ENCODE measurements around the gene FAM222A.

- TF ChIP-seq, protein P1, sequence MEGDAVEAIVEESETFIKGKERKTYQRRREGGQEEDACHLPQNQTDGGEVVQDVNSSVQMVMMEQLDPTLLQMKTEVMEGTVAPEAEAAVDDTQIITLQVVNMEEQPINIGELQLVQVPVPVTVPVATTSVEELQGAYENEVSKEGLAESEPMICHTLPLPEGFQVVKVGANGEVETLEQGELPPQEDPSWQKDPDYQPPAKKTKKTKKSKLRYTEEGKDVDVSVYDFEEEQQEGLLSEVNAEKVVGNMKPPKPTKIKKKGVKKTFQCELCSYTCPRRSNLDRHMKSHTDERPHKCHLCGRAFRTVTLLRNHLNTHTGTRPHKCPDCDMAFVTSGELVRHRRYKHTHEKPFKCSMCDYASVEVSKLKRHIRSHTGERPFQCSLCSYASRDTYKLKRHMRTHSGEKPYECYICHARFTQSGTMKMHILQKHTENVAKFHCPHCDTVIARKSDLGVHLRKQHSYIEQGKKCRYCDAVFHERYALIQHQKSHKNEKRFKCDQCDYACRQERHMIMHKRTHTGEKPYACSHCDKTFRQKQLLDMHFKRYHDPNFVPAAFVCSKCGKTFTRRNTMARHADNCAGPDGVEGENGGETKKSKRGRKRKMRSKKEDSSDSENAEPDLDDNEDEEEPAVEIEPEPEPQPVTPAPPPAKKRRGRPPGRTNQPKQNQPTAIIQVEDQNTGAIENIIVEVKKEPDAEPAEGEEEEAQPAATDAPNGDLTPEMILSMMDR (IDR thresholded peaks at IDR 0.05): no peak
- TF ChIP-seq POLR2AphosphoS5 (IDR thresholded peaks at IDR 0.05; ENCODE audit: low read depth, low read length): no peak
Observed at GRCh38 chr12:109785854-109786253, 72.2 kb downstream of the FAM222A start.
